HG02970 (cell line): ENCODE data around the gene DAZAP1.

Experiments
- ATAC-seq: cut with Tn5 transposase; IDR thresholded peaks from one replicate; pipeline ENCODE4 v1.9.1; 2021; ENCODE audit warnings: mild to moderate bottlenecking, moderate library complexity, moderate number of reproducible peaks; ENCODE audit not compliant: unreplicated experiment, low FRiP score

DAZAP1 gene

GRCh38 chr19:1423436-1424191 is 16.2 kb downstream of the DAZAP1 start:
- ATAC-seq: no peak

DNA sequence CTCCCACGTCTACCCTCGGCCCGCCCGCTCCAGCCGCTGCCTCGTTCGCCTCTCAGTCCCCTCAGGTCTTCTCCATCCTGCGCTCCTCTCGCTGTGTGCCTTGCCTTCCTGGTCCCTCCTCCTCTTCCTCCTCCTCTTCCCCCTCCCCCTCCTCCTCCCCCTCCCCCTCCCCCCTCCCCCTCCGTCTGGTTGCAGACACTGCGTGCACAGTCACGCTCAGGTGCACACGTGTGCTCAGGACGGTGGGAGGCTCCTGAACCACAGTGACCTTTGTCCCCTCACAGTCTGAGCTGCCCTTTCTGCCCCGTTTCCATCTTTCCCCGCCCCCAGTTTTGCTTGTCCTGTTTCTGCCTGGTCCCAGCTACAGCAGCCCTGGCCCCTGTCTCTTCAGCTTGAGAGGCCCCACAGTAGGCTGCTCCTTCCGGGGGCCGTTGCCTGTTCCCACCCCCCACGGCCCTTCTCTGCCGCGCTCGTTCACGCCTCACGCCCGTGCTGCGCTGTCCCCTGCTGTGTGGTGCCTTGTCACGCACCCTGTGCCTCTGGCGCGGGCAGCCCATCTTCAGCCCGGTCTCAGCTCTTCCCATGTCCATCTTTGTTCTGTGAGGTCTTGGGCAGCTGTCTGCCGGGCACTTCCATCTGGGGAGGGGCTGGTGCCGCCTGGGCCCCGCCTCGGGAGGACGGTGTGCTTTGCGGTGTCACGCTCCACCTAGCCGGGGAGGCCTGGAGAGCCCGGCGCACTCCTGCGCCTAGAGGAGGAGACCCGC is 17.0 kb downstream of the DAZAP1 start:
- ATAC-seq: no peak

GRCh38 chr19:1425102-1425837 is 17.9 kb downstream of the DAZAP1 start:
- ATAC-seq: no peak

- no peak for ATAC-seq
These were observed 18.5 kb downstream of the DAZAP1 start for GRCh38 chr19:1425902-1426301.

DNA sequence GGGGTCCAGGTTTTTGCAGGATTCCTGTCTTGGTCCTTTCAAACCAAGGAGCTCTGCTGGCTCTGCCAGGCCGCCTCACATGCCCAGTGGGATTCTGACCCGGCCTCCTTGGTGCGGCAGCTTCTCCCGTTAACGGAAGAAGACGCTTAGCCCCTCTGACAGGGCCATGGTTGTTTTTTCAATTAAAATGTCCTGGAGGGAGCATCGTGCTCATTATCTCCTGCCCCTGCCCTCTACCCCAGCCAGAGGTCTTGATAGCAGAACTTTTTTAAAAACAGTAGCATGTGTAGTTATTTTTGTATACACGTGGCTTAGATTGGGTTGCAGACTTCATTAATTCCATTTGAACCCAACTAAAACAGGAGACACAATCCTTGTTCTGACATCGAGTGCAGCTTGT is 19.4 kb downstream of the DAZAP1 start:
- ATAC-seq: no peak

GRCh38 chr19:1427221-1427920 is 20.0 kb downstream of the DAZAP1 start:
- ATAC-seq: no peak

- ATAC-seq: no peak
These were observed 21.5 kb downstream of the DAZAP1 start for GRCh38 chr19:1428738-1429391.

DNA sequence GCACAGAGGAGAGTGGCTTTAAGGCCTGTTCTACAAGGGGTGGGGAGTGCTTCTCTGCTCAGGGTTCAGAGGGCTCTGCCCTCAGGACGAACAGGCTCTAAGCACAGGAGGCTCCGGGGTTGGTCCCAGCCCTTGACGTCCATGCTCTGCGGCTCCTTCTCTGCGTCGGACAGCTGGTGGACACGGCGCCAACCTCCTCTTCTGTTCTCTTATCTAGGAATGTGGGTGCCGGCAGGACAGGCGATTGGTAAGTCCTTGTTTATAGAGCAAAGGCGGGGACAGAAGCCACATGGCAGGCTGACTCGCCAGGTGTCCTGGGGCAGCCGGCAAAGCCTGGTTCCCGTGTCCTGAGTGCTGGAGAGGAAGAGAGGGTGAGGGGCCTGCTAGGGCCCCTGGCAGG is 22.4 kb downstream of the DAZAP1 start:
- ATAC-seq: no peak

DNA sequence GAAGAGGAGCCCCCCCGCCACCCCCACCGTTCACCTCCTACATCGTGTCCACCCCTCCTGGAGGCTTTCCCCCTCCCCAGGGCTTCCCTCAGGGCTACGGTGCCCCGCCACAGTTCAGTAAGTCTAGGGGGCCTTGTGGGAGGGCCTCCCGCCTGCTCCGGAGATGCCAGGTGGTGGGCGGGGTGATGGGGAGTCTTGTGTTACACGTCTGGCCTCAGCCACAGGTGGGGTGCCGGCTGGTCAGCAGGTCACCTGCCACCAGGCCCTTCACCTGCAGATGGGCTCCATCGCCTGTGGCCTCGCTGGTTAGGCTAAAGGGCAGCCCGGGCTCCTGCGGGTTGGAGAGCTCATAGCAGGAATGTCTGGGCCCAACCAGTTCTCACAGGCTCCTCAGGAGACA is 22.9 kb downstream of the DAZAP1 start:
- ATAC-seq: no peak

DNA sequence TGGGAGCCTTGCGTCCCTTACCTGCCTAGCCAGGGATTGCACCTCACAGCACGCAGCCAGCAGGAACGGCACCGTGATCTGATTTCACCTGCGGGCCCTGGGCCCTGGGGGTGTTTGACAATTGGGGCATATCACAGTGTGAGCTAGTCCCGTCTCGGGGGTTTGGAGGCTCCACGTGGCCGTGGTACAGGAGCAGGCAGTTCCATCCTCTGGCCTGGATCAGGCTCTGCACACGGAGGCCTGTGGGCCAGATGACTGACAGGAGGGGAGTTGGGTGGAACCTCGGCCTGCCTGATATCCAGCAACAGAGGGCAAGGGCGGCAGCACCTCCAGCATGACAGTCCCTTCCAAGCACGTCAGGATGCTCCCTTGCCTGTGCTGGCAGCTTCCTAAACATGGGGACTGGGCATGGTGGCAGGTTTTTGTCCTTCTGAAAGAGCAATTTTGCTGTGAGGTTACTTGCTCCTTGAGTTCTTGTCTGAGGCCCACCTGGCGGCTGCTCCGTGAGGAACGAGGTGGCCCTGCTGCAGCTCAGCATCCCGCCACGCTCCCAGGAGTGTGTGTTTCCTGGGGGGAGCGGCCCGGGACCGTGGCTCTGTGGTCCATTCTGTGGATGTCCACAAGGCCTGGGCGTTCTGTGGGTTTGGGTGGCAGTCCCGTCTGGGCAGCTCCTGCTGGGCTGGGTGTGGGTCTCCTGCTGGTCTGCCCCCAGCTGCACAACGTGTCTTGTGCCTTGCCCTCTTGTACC is 24.5 kb downstream of the DAZAP1 start:
- ATAC-seq: no peak

GRCh38 chr19:1432507-1432887 is 25.1 kb downstream of the DAZAP1 start:
- ATAC-seq: no peak

DNA sequence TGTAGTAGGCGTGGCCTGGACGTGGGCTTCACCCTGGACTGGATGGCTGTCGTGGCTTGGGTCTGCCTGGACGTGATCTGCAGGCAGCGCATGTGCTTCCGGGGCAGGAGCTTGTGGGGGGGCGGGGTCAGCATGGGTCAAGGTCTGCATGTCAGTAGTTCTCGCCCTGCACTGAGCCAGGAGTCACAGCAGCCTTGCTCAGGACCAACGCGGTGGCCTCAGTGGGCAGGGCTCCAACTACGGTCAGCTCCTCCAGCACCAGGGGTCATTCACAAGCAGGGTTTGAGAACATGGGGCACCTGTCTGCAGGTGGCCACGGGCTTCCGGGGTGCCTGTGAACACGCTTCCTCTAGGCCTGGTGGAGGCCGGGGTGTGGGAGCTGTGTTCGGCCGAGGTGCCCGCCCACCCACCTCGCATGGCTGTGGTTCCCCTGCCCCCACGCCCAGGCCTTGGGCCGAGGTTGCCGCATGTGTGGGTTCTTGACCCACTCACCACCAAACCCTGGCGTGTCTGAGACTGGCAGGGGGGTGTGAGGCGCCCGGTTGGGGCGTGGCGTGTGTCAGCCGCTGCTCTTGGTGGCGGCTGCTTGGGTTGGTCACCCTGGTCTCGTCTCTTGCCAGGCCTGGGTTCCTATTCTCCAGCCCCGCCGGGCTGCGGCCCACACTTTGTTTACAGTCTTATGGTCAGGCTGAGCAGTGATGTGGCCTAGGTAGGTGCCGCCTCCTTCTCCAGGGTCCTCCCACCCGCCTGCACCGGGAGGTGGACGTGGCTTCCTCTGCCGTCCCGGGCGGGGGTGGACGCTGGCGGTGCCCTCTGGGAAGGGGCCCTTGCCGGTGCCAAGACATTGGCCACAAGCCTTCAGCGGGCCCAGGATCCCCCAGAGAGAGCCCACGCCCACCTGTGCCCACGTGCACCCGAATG is 26.0 kb downstream of the DAZAP1 start:
- ATAC-seq: no peak

DNA sequence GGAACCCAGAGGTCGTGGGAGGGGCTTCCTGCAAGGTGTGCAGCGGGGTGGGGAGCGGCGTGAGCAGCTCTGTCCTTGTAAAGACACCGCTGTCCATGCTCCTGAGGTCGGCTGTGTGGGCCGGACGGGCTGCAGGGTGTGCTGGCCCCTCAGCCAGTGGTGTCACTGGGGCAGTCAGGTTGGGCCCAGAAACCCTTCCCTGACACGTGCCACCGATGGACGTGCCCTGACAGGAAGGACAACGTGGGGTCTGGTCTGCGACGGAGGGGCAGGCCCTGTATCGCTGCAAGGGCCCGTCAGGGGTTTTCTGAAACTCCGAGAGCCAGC is 26.6 kb downstream of the DAZAP1 start:
- ATAC-seq: no peak

DNA sequence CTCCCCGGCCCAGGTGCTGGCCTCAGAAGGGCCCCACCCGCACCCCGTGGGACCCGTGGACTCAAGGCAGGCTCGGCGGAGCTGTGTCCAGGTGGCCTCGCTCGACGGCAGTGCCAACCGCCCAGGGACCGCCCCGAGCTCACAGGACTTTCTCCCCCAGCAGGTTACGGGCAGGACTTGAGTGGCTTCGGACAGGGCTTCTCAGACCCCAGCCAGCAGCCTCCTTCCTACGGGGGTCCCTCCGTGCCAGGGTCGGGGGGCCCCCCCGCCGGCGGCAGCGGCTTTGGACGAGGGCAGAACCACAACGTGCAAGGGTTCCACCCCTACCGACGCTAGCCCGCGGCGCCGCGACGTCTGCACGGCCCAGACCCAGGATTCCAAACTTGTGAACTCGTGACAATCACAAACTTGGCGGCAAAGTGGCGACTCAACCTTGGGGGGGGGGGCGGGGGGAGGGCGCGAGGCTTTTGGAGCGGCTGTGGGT is 27.2 kb downstream of the DAZAP1 start:
- ATAC-seq: no peak

GRCh38 chr19:1435378-1435989 is 28.1 kb downstream of the DAZAP1 start:
- ATAC-seq: no peak

DNA sequence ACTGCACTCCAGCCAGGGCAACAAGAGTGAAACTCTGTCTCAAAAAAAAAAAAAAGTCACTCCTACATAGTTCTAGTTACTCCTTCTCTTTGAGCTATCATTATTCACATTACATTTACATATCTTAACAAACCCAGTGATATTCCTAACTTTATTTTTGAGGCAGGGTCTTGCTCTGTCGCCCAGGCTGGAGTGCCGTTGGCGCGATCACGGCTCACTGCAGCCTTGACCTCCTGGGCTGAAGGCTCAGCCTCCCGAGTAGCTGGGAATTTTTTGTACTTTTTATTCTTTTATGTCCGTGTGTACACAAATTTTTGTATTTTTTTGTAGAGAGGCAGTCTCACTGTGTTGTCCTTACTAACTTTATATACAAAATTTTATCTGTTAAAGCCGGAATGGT is 30.2 kb downstream of the DAZAP1 start:
- no peak for ATAC-seq

DNA sequence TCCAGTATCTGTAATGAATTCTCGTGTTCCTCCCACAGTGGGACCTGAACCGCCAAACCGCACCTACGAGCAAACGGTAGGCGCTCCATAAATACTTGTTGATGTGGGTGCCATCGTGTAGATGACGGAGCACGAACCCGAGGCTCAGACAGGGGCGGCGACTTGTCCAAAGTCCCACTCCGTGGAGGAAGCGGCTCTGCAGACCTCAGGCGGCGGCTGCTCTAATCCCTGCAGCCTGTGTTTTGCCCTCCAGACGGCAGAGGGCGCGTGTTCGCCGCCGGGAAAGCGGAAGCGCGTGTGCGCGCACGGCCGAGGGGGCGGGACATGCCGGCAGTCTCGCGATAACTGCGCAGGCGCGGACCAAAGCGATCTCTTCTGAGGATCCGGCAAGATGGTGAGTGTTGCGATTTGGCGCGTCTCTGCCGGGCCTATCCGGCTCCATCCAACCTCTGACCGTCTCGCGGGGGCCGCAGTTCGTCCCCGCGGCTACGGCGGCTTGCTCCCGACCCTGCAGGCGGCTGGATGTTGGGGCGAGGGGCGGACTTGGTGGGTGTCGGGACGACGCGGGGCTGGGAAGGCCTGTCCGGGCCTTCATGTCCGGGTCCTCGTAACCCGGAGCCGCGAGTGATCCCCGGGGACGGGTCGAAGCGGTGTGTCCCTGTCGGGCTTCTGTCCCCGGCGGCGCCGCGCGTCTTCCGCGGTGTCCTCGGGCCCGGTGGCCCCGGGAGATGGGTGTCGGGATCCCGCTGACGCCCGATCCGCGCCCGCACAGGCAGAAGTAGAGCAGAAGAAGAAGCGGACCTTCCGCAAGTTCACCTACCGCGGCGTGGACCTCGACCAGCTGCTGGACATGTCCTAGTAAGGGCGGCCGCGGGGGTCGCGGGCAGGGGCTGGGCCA is 30.9 kb downstream of the DAZAP1 start, which contains the start of gene RPS15:
TSS of gene RPS15 (plus strand) at position 362 of the 898 bp plus-strand sequence. CDS start at position 392, 30 bp downstream.
- peak; percentile 85 for ATAC-seq
